Activated naive CD4-positive, alpha-beta T cell treated with anti-CD3 and anti-CD28 coated beads, Interleukin-2, amount 50 U/mL, for 72 hours (primary cell): Measurements from ENCODE around the gene LRRC57. TPM values are rescaled to one million over a fixed set of nuclear protein-coding genes. Genes with fewer than 3 reads are reported as not detected.

Source experiments
- ATAC-seq, 2 donors: fragments of 150-1000 bp; cut with Tn5 transposase; 2 replicates each; pipeline ENCODE4 v1.10.0; 2021; ENCODE audit warnings: mild to moderate bottlenecking in 2 of 2, moderate library complexity in 2 of 2
- DNase-seq, 2 donors: peaks; one replicate each; pipeline ENCODE4 v3.0.0; 2021 to 2022; ENCODE audit warnings: low spot score in 2 of 2
- H3K27ac Mint-ChIP-seq, 2 donors: one replicate each; pipeline ENCODE4 v1.8.0; 2022; ENCODE audit warnings: mild to moderate bottlenecking in 2 of 2, mixed read lengths in 2 of 2
- H3K36me3 Mint-ChIP-seq, 2 donors: one replicate each; pipeline ENCODE4 v1.8.0; 2022; ENCODE audit warnings: mixed read lengths in 2 of 2
- H3K9me3 Mint-ChIP-seq, 2 donors: one replicate each; pipeline ENCODE4 v1.8.0; 2022; ENCODE audit warnings: mixed read lengths in 2 of 2
- total RNA-seq, 2 donors: library from RNA; stranded (reverse); gene quantifications; one replicate each; pipeline ENCODE4 v1.2.3, GENCODE V29; 2022

LRRC57 gene
- 10 to 100 TPM; 16.1 to 29.6 TPM for total RNA-seq

DNA sequence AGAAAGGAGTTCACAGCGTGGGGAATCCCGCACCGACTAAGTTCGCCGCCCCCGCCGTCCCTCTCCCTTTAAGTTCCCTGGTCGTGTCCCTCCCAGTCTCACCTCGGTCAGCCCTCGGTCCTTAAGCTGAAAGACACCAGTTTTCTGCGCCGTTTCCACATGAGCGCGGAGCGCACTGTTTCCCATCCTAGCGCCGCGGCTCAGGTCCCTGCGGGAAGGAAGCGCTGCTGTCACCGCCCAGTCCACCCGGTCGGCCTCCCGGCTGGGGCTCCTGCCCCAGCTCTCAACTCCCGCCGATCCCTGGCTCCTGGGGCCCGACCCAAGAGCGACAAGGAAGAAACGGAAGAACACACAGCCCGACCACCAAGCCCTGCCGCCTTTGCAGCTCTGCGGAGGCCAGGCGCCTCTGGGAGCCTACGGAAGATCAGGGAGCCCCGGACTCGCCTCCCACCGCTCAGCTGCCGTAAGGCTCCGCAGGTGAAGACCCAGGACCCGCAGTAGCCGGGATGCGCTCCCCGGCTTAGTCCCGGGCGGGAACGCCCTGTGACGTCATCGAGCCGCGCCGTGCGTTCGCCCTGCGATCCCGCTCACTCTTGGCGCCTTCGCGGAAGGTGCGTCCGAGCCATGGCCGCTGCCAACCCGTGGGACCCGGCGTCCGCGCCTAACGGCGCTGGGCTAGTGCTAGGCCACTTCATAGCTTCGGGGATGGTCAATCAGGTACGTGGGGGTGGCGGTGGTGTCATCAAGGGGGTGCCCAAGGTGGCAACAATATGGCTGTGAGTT lies at the start of gene LRRC57, which contains the start of gene HAUS2:
LRRC57 (minus strand) TSS at position 545 of the 783 bp plus-strand sequence; CDS start at position 186, 359 bp downstream.
HAUS2 (plus strand) TSS at position 590 of the 783 bp plus-strand sequence; CDS start at position 625, 35 bp downstream.
- ATAC-seq (peak; percentile 93), DNase-seq (peak; percentile 88)
- H3K9me3 Mint-ChIP-seq, result no peaks in the 10 kb centered on the region
- peak within 1 kb of the TSS; percentile 93 to 97 for H3K27ac Mint-ChIP-seq
- peaks cover 7 to 30% of the 10 kb centered on the region in 2 donors for H3K36me3 Mint-ChIP-seq

DNA sequence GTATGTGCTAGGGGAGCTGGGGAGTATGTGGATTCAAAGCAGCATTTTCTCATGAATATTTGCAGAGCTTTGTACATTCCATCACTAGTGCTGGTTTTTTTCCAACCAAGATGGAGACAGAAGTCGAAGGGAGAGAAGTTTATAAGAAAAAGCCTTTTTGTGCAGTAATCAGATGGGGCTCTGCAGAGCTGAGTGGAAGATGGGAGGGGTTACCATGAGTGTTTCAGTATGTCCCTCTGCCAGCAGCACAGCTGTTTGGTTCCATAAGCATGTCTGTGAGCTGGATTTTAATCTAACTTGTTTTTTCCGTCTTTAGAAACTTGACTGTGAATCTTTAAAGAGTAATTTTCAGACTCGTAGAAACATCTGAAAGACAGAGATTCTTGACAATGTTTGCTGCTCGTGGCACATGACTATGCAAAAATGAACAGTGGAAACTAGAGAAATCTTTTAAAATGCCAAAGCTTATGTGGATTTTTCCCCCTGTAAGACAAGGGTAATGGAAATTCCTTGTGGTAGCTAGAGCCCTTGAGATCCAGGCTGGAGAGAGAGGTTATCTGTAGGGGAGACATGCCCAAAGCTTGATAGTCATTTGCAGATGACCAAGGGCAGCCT lies 47.1 kb upstream of the LRRC57 start:
- DNase-seq (no peak), ATAC-seq (no peak)
- Mint-ChIP-seq H3K9me3 (no peaks in the 10 kb centered on the region), H3K27ac (no peak overlapping the region), H3K36me3 (peaks cover 0 to 5% of the 10 kb centered on the region in 2 donors)

DNA sequence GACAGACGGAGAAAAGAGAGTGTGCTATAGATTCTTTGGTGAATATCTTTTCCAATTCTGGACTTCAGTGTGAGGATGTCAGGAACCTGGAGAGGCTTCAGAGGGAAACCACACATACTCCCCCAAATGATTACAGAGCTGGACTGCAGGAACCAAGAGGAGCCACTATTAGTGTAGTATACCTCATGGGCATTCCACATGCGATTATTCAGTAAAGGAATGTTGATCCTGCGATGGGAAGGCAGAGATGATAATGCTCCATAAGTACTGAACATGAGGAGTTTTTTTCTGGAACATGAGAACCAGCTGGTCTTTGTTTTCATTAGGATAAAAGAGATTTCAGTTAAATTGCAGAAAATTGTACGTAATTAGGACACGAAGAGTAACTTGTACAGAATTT lies 45.5 kb upstream of the LRRC57 start:
- no peaks in the 10 kb centered on the region for H3K36me3 Mint-ChIP-seq
- H3K27ac Mint-ChIP-seq, result no peak overlapping the region
- ATAC-seq (no peak), DNase-seq (no peak)
- no peaks in the 10 kb centered on the region for H3K9me3 Mint-ChIP-seq

DNA sequence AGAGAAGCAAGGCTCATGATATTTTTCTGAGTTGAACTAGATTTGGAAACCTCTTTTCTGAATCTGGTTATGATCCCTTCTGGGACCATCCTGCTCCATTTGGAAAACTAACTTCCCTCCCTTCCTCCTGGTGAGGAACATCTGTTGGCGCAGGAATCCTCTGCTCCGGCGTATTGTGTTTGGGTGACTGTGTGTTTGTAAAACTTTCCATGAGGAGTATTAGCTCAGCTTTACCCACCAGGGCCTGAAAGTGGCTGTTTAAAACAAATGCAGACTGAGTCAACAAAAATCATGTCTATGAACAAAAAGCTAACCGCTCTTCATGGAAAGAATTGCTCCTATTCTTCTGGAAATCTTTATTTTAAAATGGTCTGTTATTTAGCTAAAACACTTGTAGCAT lies 44.5 kb upstream of the LRRC57 start:
- DNase-seq, result no peak
- no peaks in the 10 kb centered on the region for H3K36me3 Mint-ChIP-seq
- H3K27ac Mint-ChIP-seq, result peak overlapping the region in 1 of 2 donors; percentile 15
- no peaks in the 10 kb centered on the region for H3K9me3 Mint-ChIP-seq
- ATAC-seq, result no peak

DNA sequence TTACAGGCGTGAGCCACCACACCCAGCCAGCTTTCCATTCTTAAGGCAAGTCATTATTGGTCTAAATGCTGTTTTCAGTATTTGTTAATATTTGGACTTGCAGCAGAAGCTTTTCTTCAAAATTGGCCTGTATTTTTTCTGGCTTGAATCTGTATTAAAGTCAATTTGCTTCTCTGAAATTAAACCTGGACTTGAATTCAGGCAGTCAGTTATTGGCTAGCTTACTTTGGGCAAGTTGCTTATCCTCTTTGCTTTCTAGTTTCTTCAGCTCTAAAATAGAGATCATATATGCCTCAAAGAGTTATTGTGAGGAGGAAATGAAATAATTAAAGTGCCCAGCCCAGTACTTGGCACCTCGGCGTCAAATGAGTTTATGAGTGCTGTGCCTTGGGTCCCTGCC lies 44.1 kb upstream of the LRRC57 start:
- no peak for ATAC-seq
- DNase-seq, result no peak
- Mint-ChIP-seq H3K27ac (no peak overlapping the region), H3K36me3 (no peaks in the 10 kb centered on the region), H3K9me3 (no peaks in the 10 kb centered on the region)

DNA sequence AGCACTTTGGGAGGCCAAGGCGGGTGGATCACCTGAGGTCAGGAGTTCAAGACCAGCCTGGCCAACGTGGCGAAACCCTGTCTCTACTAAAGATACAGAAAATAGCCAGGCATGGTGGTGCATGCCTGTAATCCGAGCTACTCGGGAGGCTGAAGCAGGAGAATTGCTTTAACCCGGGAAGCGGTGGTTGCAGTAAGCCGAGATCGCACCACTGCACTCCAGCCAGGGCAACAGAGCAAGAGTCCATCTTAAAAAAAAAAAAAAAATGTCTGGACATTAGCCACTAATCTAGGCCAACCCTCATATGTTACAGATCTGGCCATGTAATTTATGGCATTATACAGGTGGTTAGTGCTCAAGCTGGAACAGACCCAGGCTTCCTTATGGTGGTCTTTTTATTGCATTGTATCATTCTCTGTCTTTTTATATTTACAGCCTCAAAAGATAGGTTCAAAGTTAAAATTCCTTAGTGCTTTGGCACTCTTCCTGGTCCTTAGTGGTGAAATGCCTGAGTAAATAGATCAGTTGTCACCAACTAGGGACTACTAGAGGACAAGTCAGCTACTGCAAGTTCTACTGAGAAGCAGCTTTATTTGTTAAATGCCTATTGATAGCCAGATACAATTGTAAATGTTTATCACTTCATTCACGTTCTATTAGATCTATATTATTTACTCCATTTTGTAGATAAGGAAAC lies 42.8 kb upstream of the LRRC57 start:
- DNase-seq (no peak), ATAC-seq (no peak)
- H3K9me3 Mint-ChIP-seq, result no peaks in the 10 kb centered on the region
- no peaks in the 10 kb centered on the region for H3K36me3 Mint-ChIP-seq
- no peak overlapping the region for H3K27ac Mint-ChIP-seq

DNA sequence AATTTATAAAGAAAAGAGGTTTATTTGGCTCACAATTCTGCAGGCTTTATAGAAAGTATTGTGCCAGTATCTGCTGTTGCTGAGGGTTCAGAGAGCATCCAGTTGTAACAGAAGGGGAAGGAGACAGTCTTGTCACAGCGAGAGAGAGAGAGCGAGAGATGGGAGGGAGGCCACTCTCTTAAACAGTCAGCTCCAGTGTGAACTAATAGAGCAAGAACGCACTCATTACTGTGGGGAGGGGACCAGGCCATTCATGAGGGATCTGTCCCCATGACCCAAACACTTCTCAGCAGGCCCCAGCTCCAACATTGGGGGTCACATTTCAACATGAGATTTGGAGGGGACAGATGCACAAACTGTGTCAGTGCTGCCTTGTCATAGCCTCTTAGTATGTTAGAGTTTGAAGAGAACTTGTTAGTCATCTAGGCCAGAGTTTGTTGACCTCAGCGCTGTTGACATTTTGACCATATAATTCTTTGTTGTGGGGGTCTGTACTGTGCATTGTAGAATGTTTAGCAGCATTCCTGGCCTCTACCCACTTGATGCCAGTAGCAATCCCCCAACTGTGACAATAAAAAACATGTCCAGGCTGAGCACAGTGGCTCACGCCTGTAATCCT lies 42.1 kb upstream of the LRRC57 start:
- no peak for ATAC-seq
- Mint-ChIP-seq H3K36me3 (no peaks in the 10 kb centered on the region), H3K9me3 (no peaks in the 10 kb centered on the region), H3K27ac (peak overlapping the region in 1 of 2 donors; percentile 5)
- no peak for DNase-seq

DNA sequence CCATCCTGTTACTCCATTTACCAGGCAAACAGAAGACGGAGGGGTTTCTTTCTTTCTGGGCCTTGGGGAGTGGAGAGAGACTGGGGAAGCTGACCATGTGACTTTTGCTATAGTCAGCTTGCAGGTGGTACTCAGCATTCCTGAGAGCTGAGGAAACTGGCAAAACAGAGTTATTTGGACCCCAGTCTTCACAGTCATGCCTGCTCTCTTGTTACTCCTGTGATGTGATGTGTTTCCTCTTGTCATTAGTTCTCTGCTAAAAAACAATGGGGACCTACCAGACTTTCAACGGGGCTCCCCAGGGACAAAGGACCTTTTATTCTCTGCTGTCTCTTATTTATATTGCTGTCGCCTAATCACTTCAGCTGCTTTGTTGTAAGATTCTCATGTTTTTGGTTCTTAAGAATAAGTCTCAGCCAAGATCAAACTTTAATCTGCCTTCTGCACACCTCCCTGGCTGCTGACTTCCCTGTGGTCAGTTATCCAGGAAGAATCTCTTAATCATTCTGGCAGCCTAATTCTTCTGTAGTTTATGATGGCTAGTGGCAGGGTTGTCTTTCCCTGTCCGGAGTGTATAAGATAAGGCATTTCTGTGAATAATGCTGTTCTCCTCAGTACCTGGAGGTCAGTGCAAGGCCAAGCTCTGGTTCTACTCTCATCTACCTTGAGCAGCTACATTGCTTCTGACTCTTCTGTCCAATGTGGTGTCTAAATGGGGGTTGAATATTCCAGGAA lies 35.6 kb upstream of the LRRC57 start:
- H3K27ac Mint-ChIP-seq, result no peak overlapping the region
- ATAC-seq, result no peak

DNA sequence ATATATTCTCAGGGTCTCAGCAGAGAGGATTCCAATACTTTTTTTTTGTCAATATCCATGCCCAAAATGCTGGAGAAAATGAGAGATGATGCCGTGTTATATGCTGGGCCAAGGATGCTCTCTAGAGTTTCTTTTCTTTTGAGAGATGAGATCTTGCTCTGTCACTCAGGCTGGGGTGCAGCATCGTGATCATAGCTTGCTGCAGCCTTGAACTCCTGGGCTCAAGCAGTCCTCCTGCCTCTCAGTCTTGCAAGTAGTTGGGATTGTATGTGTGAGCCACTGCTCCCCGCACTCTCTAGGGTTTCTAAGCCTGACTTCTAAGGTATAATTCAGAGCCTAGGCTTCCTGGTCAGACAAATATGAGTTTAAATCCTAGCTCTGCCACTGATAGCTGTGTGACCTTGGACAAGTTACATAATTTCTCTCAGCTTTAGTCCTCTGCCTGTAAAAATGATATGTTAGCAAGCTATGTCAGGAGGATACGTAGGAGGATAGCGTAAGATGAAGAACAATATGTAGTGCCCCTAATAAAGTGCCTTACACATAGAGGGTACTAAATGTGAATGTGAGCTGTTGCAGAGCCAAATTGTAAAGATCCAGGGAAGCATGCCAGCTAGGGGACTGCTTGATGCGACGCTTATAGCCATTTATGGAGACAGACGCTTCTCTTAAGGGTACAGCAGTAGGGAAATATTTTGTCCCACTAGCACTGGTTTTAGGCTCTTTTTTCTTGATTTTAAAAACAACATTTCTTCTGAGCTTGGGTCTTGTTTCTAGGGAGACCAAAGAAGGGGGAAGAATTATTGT lies 34.2 kb upstream of the LRRC57 start:
- DNase-seq (no peak), ATAC-seq (no peak)
- Mint-ChIP-seq H3K27ac (no peak overlapping the region), H3K9me3 (no peaks in the 10 kb centered on the region), H3K36me3 (no peaks in the 10 kb centered on the region)

More for the DNA sequence above, 35.6 kb upstream of the LRRC57 start:
- Mint-ChIP-seq H3K9me3 (no peaks in the 10 kb centered on the region), H3K36me3 (no peaks in the 10 kb centered on the region)
- no peak for DNase-seq

DNA sequence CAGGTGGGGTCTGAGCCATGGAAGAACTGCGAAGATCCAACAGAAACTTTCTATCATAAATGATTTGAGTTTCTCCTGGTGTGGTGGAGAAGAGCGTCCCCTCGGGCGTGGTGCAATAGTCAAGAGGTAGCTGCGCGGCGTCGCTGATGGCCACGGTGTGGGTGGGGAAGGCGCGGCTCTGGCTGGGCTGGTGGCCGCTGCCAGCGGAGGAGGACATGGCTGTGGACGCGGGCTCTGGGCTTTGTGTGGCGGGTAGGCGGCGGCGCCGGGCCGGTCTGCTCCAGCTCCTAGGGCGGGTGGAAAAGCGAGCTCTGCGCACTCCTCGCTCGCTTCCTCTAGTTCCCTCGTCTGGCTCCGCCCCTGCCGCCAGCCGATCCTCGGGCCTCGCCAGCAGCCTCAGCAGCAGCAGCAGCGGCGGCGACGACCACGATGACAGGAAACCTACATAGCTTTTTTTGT lies 32.7 kb upstream of the LRRC57 start:
- H3K27ac Mint-ChIP-seq, result peak overlapping the region; percentile 58 to 70
- ATAC-seq, result peak; percentile 98
- peak; percentile 77 to 79 for DNase-seq
- H3K36me3 Mint-ChIP-seq, result peaks cover 0 to 3% of the 10 kb centered on the region in 2 donors
- H3K9me3 Mint-ChIP-seq, result no peaks in the 10 kb centered on the region

DNA sequence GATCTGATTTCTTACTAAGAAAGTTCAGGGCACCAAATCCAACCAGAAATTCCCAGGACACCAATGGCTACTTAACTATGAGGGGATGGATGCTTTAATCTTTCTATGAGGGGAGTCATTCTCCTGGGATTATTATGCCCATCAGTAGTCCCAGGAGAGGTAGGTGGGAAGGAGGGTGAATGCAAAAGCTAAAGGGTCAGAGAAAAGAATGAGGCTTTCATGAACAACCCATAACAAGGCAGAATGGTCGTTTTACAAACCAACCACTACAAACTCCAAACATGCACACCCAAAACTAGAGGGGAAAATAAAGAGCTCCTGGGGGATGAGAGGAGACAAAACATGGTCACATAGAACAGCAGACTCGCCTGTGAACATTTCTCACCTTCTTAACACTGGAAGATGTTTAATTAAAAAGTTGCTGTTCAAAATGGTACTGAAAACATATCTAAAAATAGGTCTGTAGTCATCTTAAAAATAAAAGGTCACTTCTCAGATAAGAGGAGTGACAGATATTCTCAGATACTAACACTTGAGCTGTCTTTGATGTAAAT lies 30.5 kb upstream of the LRRC57 start:
- H3K27ac Mint-ChIP-seq, result no peak overlapping the region
- DNase-seq (no peak), ATAC-seq (no peak)
- H3K36me3 Mint-ChIP-seq, result peaks cover 0 to 11% of the 10 kb centered on the region in 2 donors
- no peaks in the 10 kb centered on the region for H3K9me3 Mint-ChIP-seq

DNA sequence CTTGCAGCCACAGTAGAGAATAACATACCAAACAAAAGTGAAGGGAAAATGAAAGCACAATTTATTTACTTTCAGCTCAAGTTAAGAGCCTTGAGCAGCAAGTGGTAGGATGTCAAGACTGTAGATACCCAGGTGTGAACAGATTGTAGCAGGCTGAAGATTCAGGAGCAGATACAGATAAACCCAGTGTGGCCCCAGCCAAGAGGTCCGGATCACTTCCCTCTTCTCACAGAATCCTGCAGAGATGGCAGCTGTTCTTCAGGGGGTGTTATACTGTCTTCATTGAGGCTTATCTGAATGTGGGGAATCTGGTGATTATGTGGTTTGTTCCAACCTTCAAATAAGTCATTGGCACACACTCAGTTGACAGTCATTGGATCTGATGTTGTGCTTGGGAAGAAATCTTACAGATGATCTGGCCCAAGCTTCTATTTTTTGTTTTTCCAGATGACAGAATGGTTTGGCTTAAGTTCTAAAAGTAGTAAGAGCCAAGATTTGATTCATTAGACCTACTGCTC lies 29.0 kb upstream of the LRRC57 start:
- ATAC-seq (no peak), DNase-seq (no peak)
- H3K27ac Mint-ChIP-seq, result no peak overlapping the region
- no peaks in the 10 kb centered on the region for H3K9me3 Mint-ChIP-seq
- H3K36me3 Mint-ChIP-seq, result peaks cover 0 to 11% of the 10 kb centered on the region in 2 donors

DNA sequence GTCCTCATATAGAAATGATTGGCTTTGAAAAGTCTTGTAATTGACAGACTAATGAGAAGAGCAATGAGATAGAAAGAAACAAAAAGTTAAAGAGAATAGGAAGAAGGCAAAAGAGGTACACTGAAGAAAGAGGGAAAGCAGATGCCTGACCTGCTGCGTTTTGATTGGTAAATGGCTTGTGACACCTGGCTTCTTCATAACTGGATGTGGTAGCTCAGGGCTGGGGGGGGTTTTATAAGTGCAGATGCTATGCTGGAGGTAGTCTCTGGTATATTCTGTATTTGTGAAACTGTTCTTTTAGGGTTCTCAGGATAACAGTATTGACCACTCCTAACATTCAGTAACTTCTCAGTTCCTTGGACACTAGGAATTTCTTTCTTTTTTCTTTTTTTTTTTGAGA lies 28.2 kb upstream of the LRRC57 start:
- Mint-ChIP-seq H3K27ac (no peak overlapping the region), H3K36me3 (peaks cover 0 to 11% of the 10 kb centered on the region in 2 donors), H3K9me3 (no peaks in the 10 kb centered on the region)
- DNase-seq, result no peak
- ATAC-seq, result no peak

DNA sequence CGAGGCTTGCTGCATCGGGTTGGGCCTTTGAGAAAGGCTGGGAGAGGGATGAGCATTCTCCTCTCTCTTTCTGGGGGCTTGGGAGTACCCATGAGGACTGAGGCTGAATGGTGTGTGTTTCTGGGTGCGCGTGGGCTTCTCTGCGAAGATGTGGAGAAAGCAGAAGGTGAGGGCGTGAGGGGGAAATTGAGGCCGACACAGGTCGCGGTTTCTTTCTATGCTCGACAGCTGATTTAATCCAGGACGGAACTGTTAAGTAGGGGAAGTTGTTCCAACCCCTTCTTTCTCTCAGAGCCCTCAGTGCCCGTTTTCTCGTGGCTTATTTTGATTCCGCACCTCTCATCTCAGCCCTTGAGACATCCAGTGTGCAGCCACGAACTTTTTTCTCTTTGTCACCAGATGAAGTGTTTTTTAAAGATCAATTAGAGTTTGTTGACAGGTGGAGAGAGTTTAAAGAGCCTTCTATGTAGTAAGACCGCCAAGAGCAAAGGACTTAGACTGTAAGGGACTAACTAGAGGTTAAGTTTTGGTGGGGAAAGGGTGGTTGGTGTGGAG lies 27.5 kb upstream of the LRRC57 start:
- ATAC-seq (no peak), DNase-seq (no peak)
- Mint-ChIP-seq H3K36me3 (peaks cover 0 to 11% of the 10 kb centered on the region in 2 donors), H3K27ac (peak overlapping the region; percentile 76 to 90), H3K9me3 (no peaks in the 10 kb centered on the region)
